ENCODE measurements around the gene OBI1.

DNA sequence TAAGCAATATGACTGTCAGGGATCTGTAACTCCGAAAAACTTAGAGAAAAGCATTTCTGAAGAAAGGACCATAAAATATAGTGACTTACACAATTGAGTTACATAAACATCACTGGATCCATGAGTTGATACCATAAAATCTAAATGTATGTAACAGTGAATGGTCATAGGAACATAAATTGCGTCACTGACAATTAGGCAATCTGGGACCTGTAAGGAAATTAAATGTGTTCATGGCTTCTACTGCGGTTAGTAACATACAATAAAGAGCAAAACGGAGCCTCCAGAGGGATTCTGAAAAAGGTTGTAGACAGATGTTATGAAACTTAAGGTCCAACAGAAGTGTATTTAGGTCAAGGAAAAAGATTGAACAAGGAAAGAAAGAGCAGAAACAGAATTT lies 82.7 kb downstream of the OBI1 start:
- TF ChIP-seq CHD2 (IDR thresholded peaks at IDR 0.05; ENCODE audit: borderline replicate concordance, low read depth, low read length) (no peak), POLR2A (IDR thresholded peaks at IDR 0.05; ENCODE audit: low read depth, low read length) (no peak), RCOR1 (conservative IDR thresholded peaks at IDR 0.05; ENCODE audit: low read depth, low read length) (no peak), POLR2AphosphoS5 (IDR thresholded peaks at IDR 0.05; ENCODE audit: low read length) (no peak), ZSCAN29 (IDR thresholded peaks at IDR 0.05) (no peak), CREB1 (IDR thresholded peaks at IDR 0.05; ENCODE audit: low read depth) (no peak), RBBP5 (conservative IDR thresholded peaks at IDR 0.05) (no peak), ZNF24 (IDR thresholded peaks at IDR 0.05) (no peak), HDAC6 (IDR thresholded peaks at IDR 0.05; ENCODE audit: unreplicated experiment) (no peak), ETV6 (conservative IDR thresholded peaks at IDR 0.05 in 1 of 2, IDR thresholded peaks at IDR 0.05 in 1 of 2; ENCODE audit: borderline replicate concordance in 1 of 2, low read depth in 1 of 2) (no peak), RFX5 (IDR thresholded peaks at IDR 0.05; ENCODE audit: low read depth, low read length) (no peak), NRF1 (conservative IDR thresholded peaks at IDR 0.05; ENCODE audit: low read depth, low read length) (no peak), POLR2AphosphoS2 (IDR thresholded peaks at IDR 0.05; ENCODE audit: low read depth, low read length) (no peak)
- TF ChIP-seq, protein P1, sequence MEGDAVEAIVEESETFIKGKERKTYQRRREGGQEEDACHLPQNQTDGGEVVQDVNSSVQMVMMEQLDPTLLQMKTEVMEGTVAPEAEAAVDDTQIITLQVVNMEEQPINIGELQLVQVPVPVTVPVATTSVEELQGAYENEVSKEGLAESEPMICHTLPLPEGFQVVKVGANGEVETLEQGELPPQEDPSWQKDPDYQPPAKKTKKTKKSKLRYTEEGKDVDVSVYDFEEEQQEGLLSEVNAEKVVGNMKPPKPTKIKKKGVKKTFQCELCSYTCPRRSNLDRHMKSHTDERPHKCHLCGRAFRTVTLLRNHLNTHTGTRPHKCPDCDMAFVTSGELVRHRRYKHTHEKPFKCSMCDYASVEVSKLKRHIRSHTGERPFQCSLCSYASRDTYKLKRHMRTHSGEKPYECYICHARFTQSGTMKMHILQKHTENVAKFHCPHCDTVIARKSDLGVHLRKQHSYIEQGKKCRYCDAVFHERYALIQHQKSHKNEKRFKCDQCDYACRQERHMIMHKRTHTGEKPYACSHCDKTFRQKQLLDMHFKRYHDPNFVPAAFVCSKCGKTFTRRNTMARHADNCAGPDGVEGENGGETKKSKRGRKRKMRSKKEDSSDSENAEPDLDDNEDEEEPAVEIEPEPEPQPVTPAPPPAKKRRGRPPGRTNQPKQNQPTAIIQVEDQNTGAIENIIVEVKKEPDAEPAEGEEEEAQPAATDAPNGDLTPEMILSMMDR (IDR thresholded peaks at IDR 0.05 in 2 of 3, conservative IDR thresholded peaks at IDR 0.05 in 1 of 3; ENCODE audit: control insufficient read depth in 2 of 3, extremely low read depth in 1 of 3, insufficient read depth in 1 of 3, low read depth in 3 of 3, low read length in 3 of 3), result no peak
